Astrocyte of the spinal cord (primary cell): ENCODE results near the gene GJA9.

Experiments
- DNase-seq: peaks from one replicate; pipeline ENCODE4 v3.0.0; 2011; ENCODE audit warnings: low read depth, low spot score
- H3K4me3 ChIP-seq: 2 replicates; pipeline ENCODE4 v1.5.1; 2011; ENCODE audit warnings: low read depth, mild to moderate bottlenecking, low read length, moderate library complexity
- in situ Hi-C: cut with HindIII; loops from 2 replicates; pipeline ENCODE4 v1.10.0; 2017; ENCODE audit warnings: low sequenced_read_pairs
- TF ChIP-seq, protein P1 (sequence below): IDR thresholded peaks from 2 replicates; pipeline ENCODE4 v1.5.1; 2012; ENCODE audit warnings: low read depth, mild to moderate bottlenecking, low read length, inconsistent platforms

GJA9 gene

DNA sequence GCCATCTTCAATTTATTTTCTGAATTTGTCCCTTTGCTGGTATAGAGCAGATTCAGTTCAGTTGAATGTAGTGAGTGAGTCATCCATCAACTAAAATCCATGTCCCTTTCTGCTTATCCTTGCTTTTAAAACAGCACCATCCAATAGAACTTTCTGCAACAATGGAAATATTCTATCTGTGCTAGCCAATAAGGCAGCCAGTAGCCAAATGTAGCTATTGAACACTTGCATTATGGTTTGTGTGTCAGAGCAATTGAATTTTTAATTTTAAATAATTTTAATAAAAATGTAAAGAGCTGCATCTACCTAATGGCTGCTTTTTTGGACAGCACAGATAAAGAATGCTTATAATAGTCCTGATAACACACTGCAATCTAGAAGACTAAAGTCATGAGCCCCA, at the start of gene GJA9:
GJA9 (minus strand) TSS at position 101 of the 400 bp plus-strand sequence. CDS start 5,489 bp downstream, outside the sequence.
- no peak within 1 kb of the TSS for H3K4me3 ChIP-seq
- no peak for DNase-seq
- TF ChIP-seq, protein P1, sequence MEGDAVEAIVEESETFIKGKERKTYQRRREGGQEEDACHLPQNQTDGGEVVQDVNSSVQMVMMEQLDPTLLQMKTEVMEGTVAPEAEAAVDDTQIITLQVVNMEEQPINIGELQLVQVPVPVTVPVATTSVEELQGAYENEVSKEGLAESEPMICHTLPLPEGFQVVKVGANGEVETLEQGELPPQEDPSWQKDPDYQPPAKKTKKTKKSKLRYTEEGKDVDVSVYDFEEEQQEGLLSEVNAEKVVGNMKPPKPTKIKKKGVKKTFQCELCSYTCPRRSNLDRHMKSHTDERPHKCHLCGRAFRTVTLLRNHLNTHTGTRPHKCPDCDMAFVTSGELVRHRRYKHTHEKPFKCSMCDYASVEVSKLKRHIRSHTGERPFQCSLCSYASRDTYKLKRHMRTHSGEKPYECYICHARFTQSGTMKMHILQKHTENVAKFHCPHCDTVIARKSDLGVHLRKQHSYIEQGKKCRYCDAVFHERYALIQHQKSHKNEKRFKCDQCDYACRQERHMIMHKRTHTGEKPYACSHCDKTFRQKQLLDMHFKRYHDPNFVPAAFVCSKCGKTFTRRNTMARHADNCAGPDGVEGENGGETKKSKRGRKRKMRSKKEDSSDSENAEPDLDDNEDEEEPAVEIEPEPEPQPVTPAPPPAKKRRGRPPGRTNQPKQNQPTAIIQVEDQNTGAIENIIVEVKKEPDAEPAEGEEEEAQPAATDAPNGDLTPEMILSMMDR, result no peak
- in situ Hi-C loops, result no loop called here

DNA sequence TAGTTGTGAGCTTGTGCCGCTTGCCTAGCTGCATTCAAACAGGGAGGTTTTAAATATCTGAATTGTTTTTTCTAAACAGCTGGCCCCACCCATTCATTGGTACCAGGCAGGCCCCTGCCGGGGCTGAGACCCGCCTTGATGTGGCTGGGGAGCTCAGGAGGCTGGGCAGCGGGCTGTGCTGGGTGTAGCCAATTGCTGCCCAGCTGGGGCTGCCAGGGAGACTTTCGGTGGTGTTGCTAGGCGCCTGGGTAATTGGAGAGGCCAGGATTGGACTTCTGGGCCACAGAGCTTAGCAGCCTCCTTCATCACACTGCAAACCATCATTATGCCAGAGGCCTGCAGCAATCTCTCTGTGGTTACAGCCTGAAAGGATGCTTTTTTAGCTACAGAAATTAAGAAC, 48.1 kb upstream of the GJA9 start:
- in situ Hi-C loops, result no loop called here
- no peak for DNase-seq
- TF ChIP-seq, protein P1, result no peak
- no peak overlapping the region for H3K4me3 ChIP-seq

GRCh38 chr1:38929054-38929453, 47.7 kb upstream of the GJA9 start:
- no peak for DNase-seq
- in situ Hi-C loops, result no loop called here
- TF ChIP-seq, protein P1, result no peak
- no peak overlapping the region for H3K4me3 ChIP-seq

- TF ChIP-seq, protein P1, result no peak
- in situ Hi-C loops, result no loop called here
- DNase-seq, result no peak
- H3K4me3 ChIP-seq, result no peak overlapping the region
Measured at GRCh38 chr1:38926091-38926490, 44.7 kb upstream of the GJA9 start.

GRCh38 chr1:38925391-38925790, 44.0 kb upstream of the GJA9 start:
- no peak for DNase-seq
- TF ChIP-seq, protein P1, result no peak
- H3K4me3 ChIP-seq, result no peak overlapping the region
- in situ Hi-C loops, result no loop called here

GRCh38 chr1:38923607-38924006, 42.2 kb upstream of the GJA9 start:
- DNase-seq, result no peak
- no peak overlapping the region for H3K4me3 ChIP-seq
- TF ChIP-seq, protein P1, result no peak
- in situ Hi-C loops, result no loop called here

GRCh38 chr1:38919130-38919529, 37.7 kb upstream of the GJA9 start:
- H3K4me3 ChIP-seq, result no peak overlapping the region
- no peak for DNase-seq
- in situ Hi-C loops, result no loop called here
- TF ChIP-seq, protein P1, result no peak
